Stimulated activated CD4-positive, alpha-beta T cell treated with anti-CD3 and anti-CD28 coated beads, Interleukin-15, amount 100 ng/mL, for 48 hours (primary cell): ENCODE data around the gene LSAMP.
"Not testable (repeated sequence)": the region's sequence is repeated elsewhere in the genome, so short reads cannot be mapped to it uniquely, and the experiment has no call there.

Experiments used
- DNase-seq, 2 donors: peaks; one replicate each; pipeline ENCODE4 v3.0.0-alpha.2; 2020; ENCODE audit warnings: low read depth in 2 of 2

Gene LSAMP

GRCh38 chr3:115800065-115800464, 645.2 kb downstream of the LSAMP start:
- not testable (repeated sequence) for DNase-seq

GRCh38 chr3:115792206-115792955, 652.9 kb downstream of the LSAMP start:
- no peak for DNase-seq

GRCh38 chr3:115791271-115792153, 653.8 kb downstream of the LSAMP start:
- DNase-seq, result not testable (repeated sequence)

- DNase-seq, result peak; percentile 42 to 48
These were observed 654.5 kb downstream of the LSAMP start for GRCh38 chr3:115790759-115791158.

- no peak for DNase-seq
These were observed 655.8 kb downstream of the LSAMP start for GRCh38 chr3:115789481-115789880.

DNA sequence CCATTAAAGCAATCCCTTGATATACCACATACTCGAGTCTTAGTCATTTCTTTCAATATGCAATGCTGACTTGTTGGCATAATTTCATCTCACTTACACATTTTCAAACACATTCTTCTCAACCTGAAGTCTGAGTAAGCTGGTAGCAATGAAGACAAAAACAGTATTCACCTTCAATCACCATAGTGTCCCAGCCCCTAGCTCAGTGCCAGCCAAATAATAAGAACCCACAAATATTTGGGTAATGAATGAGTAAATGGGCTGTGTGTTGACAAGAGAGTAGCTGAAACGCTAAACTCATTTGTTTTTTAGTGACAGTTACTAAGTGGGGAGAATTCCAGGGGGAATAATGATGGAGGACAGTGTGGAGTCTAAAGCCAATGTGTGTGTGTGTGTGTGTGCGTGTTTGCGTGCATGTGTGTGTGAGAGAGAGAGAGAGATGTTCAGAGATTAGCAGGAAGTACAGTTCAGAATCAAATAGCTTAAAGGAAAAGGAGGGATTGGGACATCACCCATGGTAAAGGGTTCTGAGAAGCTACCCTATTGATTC, 656.3 kb downstream of the LSAMP start:
- no peak for DNase-seq

- no peak for DNase-seq
These were observed 657.5 kb downstream of the LSAMP start for GRCh38 chr3:115787818-115788217.

DNA sequence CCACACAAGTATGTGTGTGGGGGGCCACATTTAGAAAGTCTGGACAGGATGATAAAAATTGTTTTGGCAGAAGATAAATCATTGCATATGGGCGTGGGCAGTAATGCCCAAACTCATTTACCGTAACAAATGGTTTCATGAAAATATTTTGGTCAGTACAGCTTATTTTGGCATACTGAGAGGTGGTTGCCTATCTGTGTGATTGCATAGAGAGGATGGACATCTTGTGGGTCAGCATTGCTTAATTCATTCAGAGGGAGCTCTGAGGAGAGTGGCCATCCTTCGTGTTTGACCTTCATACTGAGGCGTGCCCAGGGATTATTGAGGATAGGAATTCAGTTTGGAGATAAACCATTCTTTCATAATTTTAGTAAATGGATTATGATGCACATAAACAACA, 659.5 kb downstream of the LSAMP start:
- DNase-seq, result no peak

GRCh38 chr3:115784739-115785536, 660.3 kb downstream of the LSAMP start:
- DNase-seq, result no peak

- peak; percentile 83 to 85 for DNase-seq
These were observed 661.1 kb downstream of the LSAMP start for GRCh38 chr3:115783938-115784738.

DNA sequence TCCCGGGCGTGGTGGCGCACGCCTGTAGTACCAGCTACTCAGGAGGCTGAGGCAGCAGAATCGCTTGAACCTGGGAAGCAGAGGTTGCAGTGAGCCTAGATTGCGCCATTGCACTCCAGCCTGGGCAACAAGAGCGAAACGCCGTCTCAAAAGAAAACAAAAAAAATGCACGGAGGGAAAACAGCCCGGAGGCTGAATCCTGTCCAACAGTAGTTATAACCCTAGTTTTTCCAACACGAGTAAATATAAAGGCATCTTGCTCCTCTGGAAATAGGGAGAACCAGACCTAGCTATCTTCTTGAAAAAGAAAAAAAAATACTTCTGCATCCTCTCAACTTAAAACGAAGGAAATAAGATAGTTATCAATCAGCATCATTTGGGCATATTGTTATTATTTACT, 661.9 kb downstream of the LSAMP start:
- DNase-seq, result not testable (repeated sequence)

DNA sequence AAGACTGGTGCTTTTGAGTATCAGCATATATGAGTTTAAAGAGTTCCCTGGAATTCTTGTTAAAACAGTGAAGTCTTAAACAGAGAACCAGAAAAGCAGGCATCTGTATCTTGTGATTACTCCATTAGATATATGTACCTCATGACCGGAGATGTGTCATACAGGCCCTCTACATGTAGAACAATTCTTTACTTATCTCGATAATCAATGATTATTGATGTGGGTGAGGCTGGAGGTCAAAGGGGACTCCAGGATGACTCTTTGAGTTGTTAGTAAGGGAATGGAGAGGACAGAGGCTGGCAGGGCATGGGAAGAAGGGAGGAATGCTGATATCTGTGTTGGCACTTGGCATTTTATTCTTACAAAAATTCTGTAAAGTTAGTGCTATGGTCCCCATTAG, 666.3 kb downstream of the LSAMP start:
- DNase-seq, result no peak

- no peak for DNase-seq
These were observed 672.3 kb downstream of the LSAMP start for GRCh38 chr3:115772951-115773350.

GRCh38 chr3:115768661-115769060, 676.6 kb downstream of the LSAMP start:
- DNase-seq, result no peak

DNA sequence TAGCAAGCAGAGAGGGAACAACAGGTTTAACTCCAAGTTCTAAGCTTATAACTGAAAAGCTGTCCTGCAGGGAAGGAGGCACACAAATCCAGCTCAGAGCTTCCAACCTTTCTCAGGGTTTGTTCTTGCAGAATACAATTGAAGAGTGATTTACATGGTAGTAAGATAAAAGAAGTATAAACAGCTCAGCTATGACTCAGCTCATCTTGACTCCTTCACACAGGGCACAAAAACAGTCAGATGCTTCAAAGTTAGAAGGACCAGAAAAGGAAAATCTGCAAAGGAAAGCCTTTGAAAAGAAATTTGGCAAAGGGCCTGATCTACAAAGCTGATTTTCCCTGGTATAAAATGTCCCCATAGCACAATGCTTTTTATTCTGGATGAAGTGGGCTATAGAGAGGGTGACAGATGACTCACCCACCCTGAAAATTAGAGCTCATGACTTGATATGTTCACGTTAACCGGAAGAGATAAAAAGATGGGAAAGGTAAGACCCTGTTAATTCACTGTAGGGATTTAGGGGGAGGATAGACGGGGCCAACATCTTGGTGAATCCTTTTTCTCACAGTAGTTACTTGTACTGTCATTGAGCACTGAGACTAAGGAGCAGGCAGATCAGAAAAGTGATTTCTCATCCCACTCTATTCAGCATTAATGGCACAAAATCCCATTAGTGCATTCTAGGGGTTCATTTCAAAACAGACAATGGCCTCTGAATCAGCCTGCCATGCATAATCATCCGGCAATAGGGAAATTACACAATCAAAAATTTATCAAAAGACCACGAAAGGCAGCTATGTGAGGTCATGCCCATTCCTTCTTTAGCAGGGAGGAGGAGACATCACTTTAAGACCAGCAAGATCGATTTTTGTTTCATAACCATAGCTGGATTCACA, 678.5 kb downstream of the LSAMP start:
- DNase-seq, result no peak

DNA sequence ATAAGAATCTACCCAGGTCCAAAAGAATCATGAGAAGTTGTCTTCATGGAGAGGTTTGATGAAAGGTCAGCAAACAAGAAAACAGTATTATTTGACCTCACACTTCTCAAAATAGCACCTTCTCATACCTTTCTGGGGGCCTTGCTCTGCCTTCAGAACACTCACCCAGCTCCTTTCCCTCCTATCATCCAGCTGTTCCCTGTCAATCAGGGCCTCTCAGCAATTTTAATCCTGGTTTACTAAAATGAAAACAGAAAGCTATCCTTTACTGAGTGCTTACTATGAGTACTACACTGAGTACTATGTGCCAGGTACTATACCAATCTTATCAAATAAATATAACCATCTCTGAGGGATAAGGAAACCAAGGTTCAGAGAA, 683.4 kb downstream of the LSAMP start:
- DNase-seq, result no peak

DNA sequence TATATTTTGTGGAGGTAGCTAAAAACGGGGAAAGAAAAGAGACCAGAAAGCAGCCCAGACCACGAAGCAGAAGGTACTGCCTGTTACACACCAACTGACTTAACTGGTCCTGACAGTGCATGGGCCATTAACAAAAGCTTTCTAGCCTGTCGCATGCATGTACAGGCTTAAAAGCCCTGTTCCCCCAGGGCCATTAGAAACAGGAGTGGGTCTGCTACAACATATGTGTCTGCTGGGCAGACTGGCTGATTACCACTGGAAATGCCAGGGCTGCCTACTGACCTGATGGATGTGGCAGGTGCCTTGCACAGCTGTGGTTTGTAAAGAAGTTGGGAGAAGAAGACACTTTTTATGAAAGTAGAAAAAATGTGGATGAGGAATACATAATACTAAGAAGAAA, 684.6 kb downstream of the LSAMP start:
- no peak for DNase-seq

- no peak for DNase-seq
These were observed 687.1 kb downstream of the LSAMP start for GRCh38 chr3:115758076-115758763.

DNA sequence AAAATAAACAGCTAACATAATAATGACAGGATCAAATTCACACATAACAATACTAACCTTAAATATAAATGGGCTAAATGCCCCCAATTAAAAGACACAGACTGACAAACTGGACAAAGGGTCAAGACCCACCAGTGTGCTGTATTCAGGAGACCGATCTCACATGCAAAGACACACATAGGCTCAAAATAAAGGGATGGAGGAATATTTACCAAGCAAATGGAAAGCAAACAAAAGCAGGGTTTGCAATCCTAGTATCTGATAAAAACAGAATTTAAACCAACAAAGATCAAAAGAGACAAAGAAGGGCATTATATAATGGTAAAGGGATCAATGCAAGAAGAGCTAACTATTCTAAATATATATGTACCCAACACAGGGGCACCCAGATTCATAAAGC, 692.3 kb downstream of the LSAMP start:
- not testable (repeated sequence) for DNase-seq
